C4-2B (cell line): ENCODE results near the gene EHBP1.

ENCODE experiments used
- ZFX ChIP-seq: fragments of 450-650 bp; IDR thresholded peaks from 2 replicates; pipeline ENCODE4 v1.6.1; 2017
- TF ChIP-seq, protein P1 (sequence below): fragments of 450-650 bp; conservative IDR thresholded peaks from 2 replicates; pipeline ENCODE4 v1.5.1; 2017; ENCODE audit warnings: mild to moderate bottlenecking

DNA sequence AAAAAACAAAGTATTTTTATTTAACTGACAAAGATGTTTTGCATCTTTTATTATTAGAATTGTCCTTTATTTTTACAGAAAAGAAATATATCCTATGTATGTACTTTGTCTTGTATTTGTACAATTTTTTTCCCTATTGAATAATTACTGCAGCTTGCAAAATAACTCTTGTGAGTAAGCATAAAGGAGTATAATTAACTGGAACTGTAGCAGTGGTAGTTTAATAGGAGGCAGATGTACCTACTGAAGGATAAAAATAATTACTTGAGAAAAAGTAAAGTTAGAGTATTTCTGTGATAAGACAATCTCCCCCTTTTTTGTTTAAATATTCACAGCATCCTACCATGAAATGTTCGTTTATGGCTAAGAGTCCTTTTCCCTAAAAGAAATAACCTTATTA is 34.7 kb downstream of the EHBP1 start:
- TF ChIP-seq, protein P1, sequence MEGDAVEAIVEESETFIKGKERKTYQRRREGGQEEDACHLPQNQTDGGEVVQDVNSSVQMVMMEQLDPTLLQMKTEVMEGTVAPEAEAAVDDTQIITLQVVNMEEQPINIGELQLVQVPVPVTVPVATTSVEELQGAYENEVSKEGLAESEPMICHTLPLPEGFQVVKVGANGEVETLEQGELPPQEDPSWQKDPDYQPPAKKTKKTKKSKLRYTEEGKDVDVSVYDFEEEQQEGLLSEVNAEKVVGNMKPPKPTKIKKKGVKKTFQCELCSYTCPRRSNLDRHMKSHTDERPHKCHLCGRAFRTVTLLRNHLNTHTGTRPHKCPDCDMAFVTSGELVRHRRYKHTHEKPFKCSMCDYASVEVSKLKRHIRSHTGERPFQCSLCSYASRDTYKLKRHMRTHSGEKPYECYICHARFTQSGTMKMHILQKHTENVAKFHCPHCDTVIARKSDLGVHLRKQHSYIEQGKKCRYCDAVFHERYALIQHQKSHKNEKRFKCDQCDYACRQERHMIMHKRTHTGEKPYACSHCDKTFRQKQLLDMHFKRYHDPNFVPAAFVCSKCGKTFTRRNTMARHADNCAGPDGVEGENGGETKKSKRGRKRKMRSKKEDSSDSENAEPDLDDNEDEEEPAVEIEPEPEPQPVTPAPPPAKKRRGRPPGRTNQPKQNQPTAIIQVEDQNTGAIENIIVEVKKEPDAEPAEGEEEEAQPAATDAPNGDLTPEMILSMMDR = no peak
- no peak for TF ChIP-seq ZFX
